Mesenchymal stem cell (in vitro differentiated cells and primary cell): Measurements from ENCODE around the gene KRR1.
"Not testable (repeated sequence)": the region's sequence is repeated elsewhere in the genome, so short reads cannot be mapped to it uniquely, and the experiment has no call there.

Experiments
- DNase-seq: peaks from one replicate; pipeline ENCODE4 v3.0.0-alpha.2; 2013
- H2AFZ ChIP-seq: one replicate; pipeline ENCODE4 v1.6.1; 2013; ENCODE audit warnings: low read depth, mild to moderate bottlenecking, control low read depth, inconsistent platforms, low read length, moderate library complexity
- H2AK5ac ChIP-seq: 2 replicates; pipeline ENCODE4 v1.6.1; 2013; ENCODE audit warnings: low read length, moderate library complexity, mild to moderate bottlenecking, inconsistent platforms; ENCODE audit not compliant: severe bottlenecking
- H2BK120ac ChIP-seq: one replicate; pipeline ENCODE4 v1.6.1; 2013; ENCODE audit warnings: low read depth, mild to moderate bottlenecking, inconsistent platforms, low read length, moderate library complexity
- H2BK12ac ChIP-seq, 2 experiments: one replicate each; pipeline ENCODE4 v1.6.1; 2013; ENCODE audit warnings: inconsistent platforms in 2 of 2, low read length in 2 of 2, mild to moderate bottlenecking in 2 of 2, moderate library complexity in 2 of 2, control low read depth in 1 of 2
- H2BK15ac ChIP-seq: one replicate; pipeline ENCODE4 v1.6.1; 2013; ENCODE audit warnings: mild to moderate bottlenecking, low read depth, inconsistent platforms; ENCODE audit not compliant: poor library complexity, severe bottlenecking
- H2BK5ac ChIP-seq: 2 replicates; pipeline ENCODE4 v1.6.1; 2013; ENCODE audit warnings: low read depth, mild to moderate bottlenecking, low read length, control low read depth, inconsistent platforms; ENCODE audit not compliant: poor library complexity, severe bottlenecking
- H3K14ac ChIP-seq, 2 experiments: one replicate each; pipeline ENCODE4 v1.6.1; 2013; ENCODE audit warnings: inconsistent platforms in 2 of 2, low read length in 2 of 2, control low read depth in 1 of 2, mild to moderate bottlenecking in 1 of 2, moderate library complexity in 1 of 2
- H3K18ac ChIP-seq, 2 experiments: one replicate each; pipeline ENCODE4 v1.6.1; 2013; ENCODE audit warnings: inconsistent platforms in 2 of 2, low read length in 2 of 2, control low read depth in 1 of 2, low read depth in 1 of 2, mild to moderate bottlenecking in 1 of 2
- H3K23ac ChIP-seq, 2 experiments: one replicate each; pipeline ENCODE4 v1.6.1; 2013; ENCODE audit warnings: inconsistent platforms in 2 of 2, low read length in 2 of 2, mild to moderate bottlenecking in 2 of 2, moderate library complexity in 2 of 2, control low read depth in 1 of 2
- H3K27ac ChIP-seq: 2 replicates; pipeline ENCODE4 v1.5.1; 2013; ENCODE audit warnings: mild to moderate bottlenecking, moderate library complexity, low read length, control low read depth, inconsistent platforms; ENCODE audit not compliant: poor library complexity, severe bottlenecking
- H3K27me3 ChIP-seq, 2 experiments: 2 replicates each; pipeline versions ENCODE4 v1.6.1 to v1.7.0; 2013; ENCODE audit warnings: low read length in 2 of 2, mild to moderate bottlenecking in 2 of 2, moderate library complexity in 2 of 2, control low read depth in 1 of 2, inconsistent platforms in 1 of 2; ENCODE audit not compliant: control insufficient read depth in 1 of 2, insufficient read depth in 1 of 2
- H3K36me3 ChIP-seq, 2 experiments: 2 replicates each; pipeline versions ENCODE4 v1.6.1 to v1.7.0; 2013; ENCODE audit warnings: low read length in 2 of 2, control low read depth in 1 of 2, inconsistent platforms in 1 of 2, low read depth in 1 of 2, mild to moderate bottlenecking in 1 of 2; ENCODE audit not compliant: insufficient read depth in 2 of 2, control insufficient read depth in 1 of 2
- H3K4ac ChIP-seq, 2 experiments: one replicate each; pipeline ENCODE4 v1.6.1; 2013; ENCODE audit warnings: inconsistent platforms in 2 of 2, low read length in 2 of 2, mild to moderate bottlenecking in 2 of 2, moderate library complexity in 2 of 2, control low read depth in 1 of 2, low read depth in 1 of 2
- H3K4me1 ChIP-seq: 2 replicates; pipeline ENCODE4 v1.6.1; 2013; ENCODE audit warnings: low read depth, low read length, control low read depth; ENCODE audit not compliant: control insufficient read depth, insufficient read depth
- H3K4me2 ChIP-seq: 2 replicates; pipeline ENCODE4 v1.6.1; 2013; ENCODE audit warnings: low read length, mild to moderate bottlenecking, inconsistent platforms; ENCODE audit not compliant: poor library complexity, severe bottlenecking
- H3K4me3 ChIP-seq, 2 experiments: 2 replicates each; pipeline versions ENCODE4 v1.5.1 to v1.7.0; 2013; ENCODE audit warnings: low read length in 2 of 2, mild to moderate bottlenecking in 2 of 2, control low read depth in 1 of 2, low read depth in 1 of 2; ENCODE audit not compliant: insufficient read depth in 1 of 2
- H3K79me1 ChIP-seq: replicated peaks from 2 replicates; pipeline ENCODE4 v1.6.1; 2013; ENCODE audit warnings: mild to moderate bottlenecking, control low read depth, low read length, inconsistent platforms; ENCODE audit not compliant: poor library complexity, severe bottlenecking
- H3K9ac ChIP-seq: 2 replicates; pipeline ENCODE4 v1.7.0; 2013; ENCODE audit warnings: mild to moderate bottlenecking, low read length, moderate library complexity
- H3K9me3 ChIP-seq: 2 replicates; pipeline ENCODE4 v1.7.0; 2013; ENCODE audit warnings: mild to moderate bottlenecking, low read length; ENCODE audit not compliant: control insufficient read depth
- H4K8ac ChIP-seq: one replicate; pipeline ENCODE4 v1.6.1; 2013; ENCODE audit warnings: inconsistent platforms, mild to moderate bottlenecking, low read length, moderate library complexity
- H4K91ac ChIP-seq: one replicate; pipeline ENCODE4 v1.6.1; 2013; ENCODE audit warnings: mild to moderate bottlenecking, low read length, inconsistent platforms
- WGBS: methylation state at CpG from one replicate; pipeline ENCODE4 v1.1.7; 2013; ENCODE audit warnings: mixed read lengths; 5-methylcytosine and 5-hydroxymethylcytosine counted together

KRR1 gene

GRCh38 chr12:75526655-75527511 lies 15.5 kb upstream of the KRR1 start:
- Histone ChIP-seq H3K4me2 (no peak overlapping the region), H3K4me3 (no peak overlapping the region), H2BK5ac (no peak overlapping the region), H3K36me3 (no peaks in the 10 kb centered on the region), H3K9ac (peak overlapping the region; percentile 78), H3K9me3 (no peaks in the 10 kb centered on the region), H3K14ac (no peak overlapping the region), H3K27me3 (no peaks in the 10 kb centered on the region), H2BK15ac (peak overlapping the region; percentile 2), H3K4me1 (peaks cover 5% of the 10 kb centered on the region), H3K18ac (peak overlapping the region in 1 of 2 experiments; percentile 5), H4K91ac (no peak overlapping the region), H2BK120ac (no peak overlapping the region), H3K79me1 (no peaks in the 10 kb centered on the region), H2AK5ac (no peak overlapping the region), H2BK12ac (no peak overlapping the region), H2AFZ (no peak overlapping the region), H4K8ac (no peak overlapping the region), H3K23ac (no peak overlapping the region), H3K4ac (no peak overlapping the region), H3K27ac (peak overlapping the region; percentile 46)
- DNase-seq: peak; percentile 76
- 4% methylated on average over 2 of the region's 4 CpGs for WGBS

- H3K14ac ChIP-seq: no peak overlapping the region
- H3K18ac ChIP-seq: no peak overlapping the region
- H3K27ac ChIP-seq: no peak overlapping the region
- no peak overlapping the region for H3K4me2 ChIP-seq
- no peak overlapping the region for H2BK15ac ChIP-seq
- H3K23ac ChIP-seq: no peak overlapping the region
- no peaks in the 10 kb centered on the region for H3K27me3 ChIP-seq
- H3K9ac ChIP-seq: peak overlapping the region; percentile 56
- H4K8ac ChIP-seq: no peak overlapping the region
- no peak overlapping the region for H4K91ac ChIP-seq
- H3K9me3 ChIP-seq: no peaks in the 10 kb centered on the region
- H3K4ac ChIP-seq: no peak overlapping the region
- no peak overlapping the region for H2BK5ac ChIP-seq
- H3K4me1 ChIP-seq: peaks cover 5% of the 10 kb centered on the region
- H2AFZ ChIP-seq: no peak overlapping the region
- no peak overlapping the region for H3K4me3 ChIP-seq
- H2BK120ac ChIP-seq: no peak overlapping the region
- H2AK5ac ChIP-seq: no peak overlapping the region
- H3K36me3 ChIP-seq: no peaks in the 10 kb centered on the region
- no peak overlapping the region for H2BK12ac ChIP-seq
- no CpG with 5 or more reads among the region's 1 CpG for WGBS
- H3K79me1 ChIP-seq: no peaks in the 10 kb centered on the region
- no peak for DNase-seq
Observed at GRCh38 chr12:75525263-75525662, 13.9 kb upstream of the KRR1 start.

GRCh38 chr12:75522124-75522523 lies 10.7 kb upstream of the KRR1 start:
- H2BK120ac ChIP-seq, H2BK12ac ChIP-seq, H2AK5ac ChIP-seq, H2BK5ac ChIP-seq, H3K36me3 ChIP-seq, H3K23ac ChIP-seq, H3K18ac ChIP-seq, H3K14ac ChIP-seq, H4K8ac ChIP-seq, H3K79me1 ChIP-seq, H4K91ac ChIP-seq, H3K4me3 ChIP-seq, H2AFZ ChIP-seq, H3K4me1 ChIP-seq, H3K4me2 ChIP-seq, H3K9me3 ChIP-seq, H3K9ac ChIP-seq, H3K27me3 ChIP-seq, H2BK15ac ChIP-seq, DNase-seq, H3K4ac ChIP-seq: not testable (repeated sequence)
- WGBS: 96% methylated on average over 4 of the region's 5 CpGs
- H3K27ac ChIP-seq: peak overlapping the region; percentile 5

GRCh38 chr12:75521224-75521623 lies 9.8 kb upstream of the KRR1 start:
- not testable (repeated sequence) for H3K4me1 ChIP-seq, H3K36me3 ChIP-seq, H3K27me3 ChIP-seq, H4K91ac ChIP-seq, H4K8ac ChIP-seq, H2BK12ac ChIP-seq, H3K4me3 ChIP-seq, H3K9ac ChIP-seq, H3K4me2 ChIP-seq, H3K9me3 ChIP-seq, H2BK5ac ChIP-seq, H3K27ac ChIP-seq, H2AK5ac ChIP-seq, H2BK15ac ChIP-seq, H2AFZ ChIP-seq, H3K14ac ChIP-seq, DNase-seq, H3K79me1 ChIP-seq, H2BK120ac ChIP-seq, H3K18ac ChIP-seq, H3K23ac ChIP-seq, H3K4ac ChIP-seq
